Karpas-422 (cell line): ENCODE measurements around the gene CACNA1F. TPM values are rescaled to one million over a fixed set of nuclear protein-coding genes. Genes with fewer than 3 reads are reported as not detected.

Experiments used
- DNase-seq: peaks from one replicate; pipeline ENCODE4 v3.0.0-alpha.2; 2015
- H2AFZ ChIP-seq: fragments of 200-600 bp; sonication (generic); 2 replicates; pipeline ENCODE4 v1.6.1; 2014; ENCODE audit warnings: antibody characterized with exemption, low read length, mixed read lengths
- H3K27ac ChIP-seq: fragments of 200-600 bp; sonication (generic); 2 replicates; pipeline ENCODE4 v1.5.1; 2014; ENCODE audit warnings: mild to moderate bottlenecking, low read length, moderate library complexity
- H3K27me3 ChIP-seq: fragments of 200-600 bp; sonication (generic); 2 replicates; pipeline ENCODE4 v1.6.1; 2014; ENCODE audit warnings: low read length, mixed read lengths
- H3K36me3 ChIP-seq: fragments of 200-600 bp; sonication (generic); 2 replicates; pipeline ENCODE4 v1.6.1; 2014; ENCODE audit warnings: low read length, mixed read lengths; ENCODE audit not compliant: insufficient read depth
- H3K4me1 ChIP-seq: fragments of 200-600 bp; sonication (generic); 2 replicates; pipeline ENCODE4 v1.6.1; 2014; ENCODE audit warnings: mild to moderate bottlenecking, low read length, mixed read lengths
- H3K4me2 ChIP-seq: fragments of 200-600 bp; sonication (generic); 2 replicates; pipeline ENCODE4 v1.6.1; 2014; ENCODE audit warnings: low read length, low read depth, mild to moderate bottlenecking; ENCODE audit not compliant: poor library complexity, severe bottlenecking
- H3K4me3 ChIP-seq: fragments of 200-600 bp; sonication (generic); 2 replicates; pipeline ENCODE4 v1.5.1; 2014; ENCODE audit warnings: mild to moderate bottlenecking, antibody characterized with exemption, low read length, mixed read lengths
- H3K79me2 ChIP-seq: fragments of 200-600 bp; sonication (generic); 2 replicates; pipeline ENCODE4 v1.6.1; 2014; ENCODE audit warnings: mild to moderate bottlenecking, low read length, mixed read lengths
- H3K9ac ChIP-seq: fragments of 200-600 bp; sonication (generic); 2 replicates; pipeline ENCODE4 v1.6.0; 2014; ENCODE audit warnings: low read length
- H3K9me2 ChIP-seq: fragments of 200-600 bp; sonication (generic), shearing (Covaris generic); replicated peaks from 2 replicates; pipeline ENCODE4 v1.6.0; 2014; ENCODE audit warnings: mild to moderate bottlenecking, low read length, moderate library complexity; ENCODE audit not compliant: insufficient read depth
- H3K9me3 ChIP-seq: fragments of 300-700, 200-600 bp; sonication (generic); 2 replicates; pipeline ENCODE4 v1.6.1; 2014; ENCODE audit warnings: low read length, mixed read lengths
- H4K20me1 ChIP-seq: fragments of 200-600 bp; sonication (generic); 2 replicates; pipeline ENCODE4 v1.6.1; 2014; ENCODE audit warnings: mild to moderate bottlenecking, antibody characterized with exemption, low read length, low read depth; ENCODE audit not compliant: insufficient read depth
- total RNA-seq: library from RNA; depleted of rRNA; stranded (reverse); fragments of >200 nt; shearing (Covaris generic); gene quantifications from 2 replicates; pipeline ENCODE4 v1.2.3, GENCODE V29; 2014; ENCODE audit warnings: low replicate concordance

CACNA1F gene
- total RNA-seq, 1 experiment from 2014 or later, result not detected

- Histone ChIP-seq H2AFZ (no peak overlapping the region), H3K9ac (no peak overlapping the region), H3K9me3 (no peaks in the 10 kb centered on the region), H3K4me2 (no peak overlapping the region), H3K27me3 (no peaks in the 10 kb centered on the region), H3K79me2 (no peaks in the 10 kb centered on the region), H3K4me3 (no peak overlapping the region), H3K9me2 (no peaks in the 10 kb centered on the region), H3K27ac (no peak overlapping the region), H3K36me3 (no peaks in the 10 kb centered on the region), H4K20me1 (no peaks in the 10 kb centered on the region), H3K4me1 (no peaks in the 10 kb centered on the region)
- DNase-seq, result no peak
Measured at GRCh38 chrX:49254639-49255038, 21.5 kb upstream of the CACNA1F start.

- H3K4me2 ChIP-seq, result no peak overlapping the region
- H3K27ac ChIP-seq, result no peak overlapping the region
- no peak overlapping the region for H2AFZ ChIP-seq
- no peaks in the 10 kb centered on the region for H3K9me3 ChIP-seq
- H3K79me2 ChIP-seq, result no peaks in the 10 kb centered on the region
- no peaks in the 10 kb centered on the region for H3K27me3 ChIP-seq
- no peak overlapping the region for H3K4me3 ChIP-seq
- H3K36me3 ChIP-seq, result no peaks in the 10 kb centered on the region
- H3K9me2 ChIP-seq, result no peaks in the 10 kb centered on the region
- DNase-seq, result no peak
- no peaks in the 10 kb centered on the region for H3K4me1 ChIP-seq
- no peak overlapping the region for H3K9ac ChIP-seq
- H4K20me1 ChIP-seq, result no peaks in the 10 kb centered on the region
Measured at GRCh38 chrX:49251325-49251724, 18.2 kb upstream of the CACNA1F start.

GRCh38 chrX:49250578-49250977 lies 17.4 kb upstream of the CACNA1F start:
- H4K20me1 ChIP-seq, result no peaks in the 10 kb centered on the region

GRCh38 chrX:49250066-49250465 lies 16.9 kb upstream of the CACNA1F start:
- no peak overlapping the region for H3K9ac ChIP-seq
- no peaks in the 10 kb centered on the region for H4K20me1 ChIP-seq
- H3K4me2 ChIP-seq, result no peak overlapping the region
- no peak overlapping the region for H3K4me3 ChIP-seq
- H3K79me2 ChIP-seq, result no peaks in the 10 kb centered on the region
- no peaks in the 10 kb centered on the region for H3K27me3 ChIP-seq
- no peaks in the 10 kb centered on the region for H3K9me3 ChIP-seq
- no peaks in the 10 kb centered on the region for H3K4me1 ChIP-seq
- H2AFZ ChIP-seq, result no peak overlapping the region
- H3K9me2 ChIP-seq, result no peaks in the 10 kb centered on the region
- DNase-seq, result no peak
- H3K36me3 ChIP-seq, result no peaks in the 10 kb centered on the region
- H3K27ac ChIP-seq, result no peak overlapping the region

More at GRCh38 chrX:49250578-49250977, 17.4 kb upstream of the CACNA1F start:
- no peak for DNase-seq
- no peaks in the 10 kb centered on the region for H3K36me3 ChIP-seq
- no peak overlapping the region for H3K4me3 ChIP-seq
- no peaks in the 10 kb centered on the region for H3K9me2 ChIP-seq
- no peaks in the 10 kb centered on the region for H3K27me3 ChIP-seq
- H3K4me2 ChIP-seq, result no peak overlapping the region
- H3K27ac ChIP-seq, result no peak overlapping the region
- no peaks in the 10 kb centered on the region for H3K79me2 ChIP-seq
- no peaks in the 10 kb centered on the region for H3K4me1 ChIP-seq
- H2AFZ ChIP-seq, result no peak overlapping the region
- no peaks in the 10 kb centered on the region for H3K9me3 ChIP-seq
- H3K9ac ChIP-seq, result no peak overlapping the region

GRCh38 chrX:49249616-49250015 lies 16.5 kb upstream of the CACNA1F start:
- Histone ChIP-seq H3K27ac (no peak overlapping the region), H3K36me3 (no peaks in the 10 kb centered on the region), H2AFZ (no peak overlapping the region), H3K27me3 (no peaks in the 10 kb centered on the region), H3K9me2 (no peaks in the 10 kb centered on the region), H3K4me3 (no peak overlapping the region), H4K20me1 (no peaks in the 10 kb centered on the region), H3K9ac (no peak overlapping the region), H3K4me1 (no peaks in the 10 kb centered on the region), H3K79me2 (no peaks in the 10 kb centered on the region), H3K4me2 (no peak overlapping the region), H3K9me3 (no peaks in the 10 kb centered on the region)
- DNase-seq, result no peak

- H3K9ac ChIP-seq, result no peak overlapping the region
- H3K79me2 ChIP-seq, result no peaks in the 10 kb centered on the region
- H3K27me3 ChIP-seq, result no peaks in the 10 kb centered on the region
- no peaks in the 10 kb centered on the region for H3K9me3 ChIP-seq
- no peaks in the 10 kb centered on the region for H3K4me1 ChIP-seq
- H3K4me2 ChIP-seq, result no peak overlapping the region
- no peak overlapping the region for H3K27ac ChIP-seq
- H3K36me3 ChIP-seq, result no peaks in the 10 kb centered on the region
- no peak for DNase-seq
- no peak overlapping the region for H3K4me3 ChIP-seq
- no peaks in the 10 kb centered on the region for H4K20me1 ChIP-seq
- H2AFZ ChIP-seq, result no peak overlapping the region
- no peaks in the 10 kb centered on the region for H3K9me2 ChIP-seq
Measured at GRCh38 chrX:49249071-49249470, 15.9 kb upstream of the CACNA1F start.

GRCh38 chrX:49247916-49248811 lies 15.0 kb upstream of the CACNA1F start:
- Histone ChIP-seq H3K9me3 (no peaks in the 10 kb centered on the region), H3K9ac (no peak overlapping the region), H3K79me2 (no peaks in the 10 kb centered on the region), H2AFZ (no peak overlapping the region), H3K4me3 (no peak overlapping the region), H3K4me1 (no peaks in the 10 kb centered on the region), H3K9me2 (no peaks in the 10 kb centered on the region), H3K27ac (no peak overlapping the region), H3K27me3 (no peaks in the 10 kb centered on the region), H3K4me2 (no peak overlapping the region), H4K20me1 (no peaks in the 10 kb centered on the region), H3K36me3 (no peaks in the 10 kb centered on the region)
- no peak for DNase-seq

GRCh38 chrX:49247346-49247745 lies 14.2 kb upstream of the CACNA1F start:
- H3K27me3 ChIP-seq, result no peaks in the 10 kb centered on the region
- H3K36me3 ChIP-seq, result no peaks in the 10 kb centered on the region
- DNase-seq, result no peak
- H3K4me1 ChIP-seq, result no peaks in the 10 kb centered on the region
- no peaks in the 10 kb centered on the region for H3K9me3 ChIP-seq
- H4K20me1 ChIP-seq, result no peaks in the 10 kb centered on the region
- no peak overlapping the region for H3K4me3 ChIP-seq
- H3K9ac ChIP-seq, result no peak overlapping the region
- no peak overlapping the region for H3K4me2 ChIP-seq
- no peaks in the 10 kb centered on the region for H3K79me2 ChIP-seq
- no peak overlapping the region for H2AFZ ChIP-seq
- H3K27ac ChIP-seq, result no peak overlapping the region
- H3K9me2 ChIP-seq, result no peaks in the 10 kb centered on the region
